ENCODE measurements around the gene TEX44.

TEX44 gene

GRCh38 chr2:231605607-231606091 lies 13.0 kb downstream of the TEX44 start:
- DNase-seq (ENCODE audit: low spot score): no peak

GRCh38 chr2:231606941-231607340 lies 14.3 kb downstream of the TEX44 start:
- DNase-seq (ENCODE audit: low spot score): no peak

- peak; percentile 69 for DNase-seq (ENCODE audit: low spot score)
These were observed 18.8 kb downstream of the TEX44 start for GRCh38 chr2:231611273-231612108.

GRCh38 chr2:231612109-231612455 lies 19.4 kb downstream of the TEX44 start:
- DNase-seq (ENCODE audit: low spot score): peak; percentile 22

- DNase-seq (ENCODE audit: low spot score): peak; percentile 96
These were observed 20.0 kb downstream of the TEX44 start for GRCh38 chr2:231612456-231613330.

- DNase-seq (ENCODE audit: low spot score): no peak
These were observed 20.6 kb downstream of the TEX44 start for GRCh38 chr2:231613331-231613662.

GRCh38 chr2:231613663-231614558 lies 21.2 kb downstream of the TEX44 start:
- DNase-seq (ENCODE audit: low spot score): peak; percentile 81

GRCh38 chr2:231614559-231615057 lies 21.9 kb downstream of the TEX44 start:
- peak; percentile 16 for DNase-seq (ENCODE audit: low spot score)

- no peak for DNase-seq (ENCODE audit: low spot score)
These were observed 22.5 kb downstream of the TEX44 start for GRCh38 chr2:231615058-231615671.

- no peak for DNase-seq (ENCODE audit: low spot score)
These were observed 23.6 kb downstream of the TEX44 start for GRCh38 chr2:231616296-231616695.

GRCh38 chr2:231617059-231617926 lies 24.6 kb downstream of the TEX44 start:
- no peak for DNase-seq (ENCODE audit: low spot score)

GRCh38 chr2:231621051-231621879 lies 28.6 kb downstream of the TEX44 start:
- DNase-seq (ENCODE audit: low spot score): no peak

- no peak for DNase-seq (ENCODE audit: low spot score)
These were observed 30.3 kb downstream of the TEX44 start for GRCh38 chr2:231622963-231623362.

GRCh38 chr2:231626449-231626848 lies 33.8 kb downstream of the TEX44 start:
- no peak for DNase-seq (ENCODE audit: low spot score)

GRCh38 chr2:231627384-231628120 lies 34.9 kb downstream of the TEX44 start:
- DNase-seq (ENCODE audit: low spot score): no peak

- no peak for DNase-seq (ENCODE audit: low spot score)
These were observed 40.0 kb downstream of the TEX44 start for GRCh38 chr2:231632559-231633142.

GRCh38 chr2:231633241-231633976 lies 40.7 kb downstream of the TEX44 start:
- no peak for DNase-seq (ENCODE audit: low spot score)

GRCh38 chr2:231634412-231634811 lies 41.7 kb downstream of the TEX44 start:
- DNase-seq (ENCODE audit: low spot score): no peak

Data from activated CD4-positive, alpha-beta T cell treated with anti-CD3 and anti-CD28 coated beads, Interleukin-2, Interleukin-4, amounts not matched to agents 100 ng/mL and 50 ng/mL, durations not matched to agents 16 hours and 8 hours (primary cell).